WERI-Rb-1 (cell line): ENCODE results near the gene KIFC3.
A peak's percentile ranks its signal among the peaks of the same experiment; 100 is the strongest.
"Not testable (repeated sequence)": the region's sequence is repeated elsewhere in the genome, so short reads cannot be mapped to it uniquely, and the experiment has no call there.

Experiments used
- DNase-seq: peaks from one replicate; pipeline ENCODE4 v3.0.0-alpha.2; 2020
- H3K27ac ChIP-seq: fragments of 250-450 bp; sonication (Bioruptor Pico); 2 replicates; pipeline ENCODE4 v1.5.1; 2020; ENCODE audit warnings: mild to moderate bottlenecking, moderate library complexity
- H3K27me3 ChIP-seq: fragments of 250-450 bp; sonication (Bioruptor Pico); 2 replicates; pipeline ENCODE4 v1.5.1; 2021; ENCODE audit warnings: mild to moderate bottlenecking, low read depth, moderate library complexity; ENCODE audit not compliant: insufficient read depth, severe bottlenecking
- H3K36me3 ChIP-seq: fragments of 250-450 bp; sonication (Bioruptor Pico); 2 replicates; pipeline ENCODE4 v1.5.1; 2020; ENCODE audit warnings: mild to moderate bottlenecking, moderate library complexity
- H3K4me3 ChIP-seq: 2 replicates; pipeline ENCODE4 v1.5.1; 2011; ENCODE audit warnings: low read depth, mild to moderate bottlenecking, control low read depth, low read length
- H3K9me3 ChIP-seq: fragments of 250-450 bp; sonication (Bioruptor Pico); 2 replicates; pipeline ENCODE4 v1.5.1; 2021; ENCODE audit warnings: mild to moderate bottlenecking, moderate library complexity; ENCODE audit not compliant: severe bottlenecking
- CTCF ChIP-seq: IDR thresholded peaks from 2 replicates; pipeline ENCODE4 v1.5.1; 2011; ENCODE audit warnings: low read depth, mild to moderate bottlenecking, control low read depth, inconsistent platforms, low read length

Gene KIFC3

GRCh38 chr16:57713596-57713995 lies 88.7 kb downstream of the KIFC3 start:
- no peaks in the 10 kb centered on the region for H3K9me3 ChIP-seq
- H3K27ac ChIP-seq, result no peak overlapping the region
- no peak for DNase-seq
- H3K27me3 ChIP-seq, result no peaks in the 10 kb centered on the region
- H3K4me3 ChIP-seq, result no peak overlapping the region
- TF ChIP-seq CTCF, result no peak
- H3K36me3 ChIP-seq, result no peaks in the 10 kb centered on the region

GRCh38 chr16:57712569-57712968 lies 89.7 kb downstream of the KIFC3 start:
- H3K9me3 ChIP-seq, H3K4me3 ChIP-seq, H3K27ac ChIP-seq, H3K36me3 ChIP-seq, H3K27me3 ChIP-seq: not testable (repeated sequence)
- peak; percentile 42 for DNase-seq

GRCh38 chr16:57711993-57712392 lies 90.3 kb downstream of the KIFC3 start:
- H3K27me3 ChIP-seq, result no peaks in the 10 kb centered on the region
- no peak overlapping the region for H3K27ac ChIP-seq
- H3K4me3 ChIP-seq, result no peak overlapping the region
- no peaks in the 10 kb centered on the region for H3K36me3 ChIP-seq
- H3K9me3 ChIP-seq, result no peaks in the 10 kb centered on the region
- DNase-seq, result no peak
- no peak for TF ChIP-seq CTCF

GRCh38 chr16:57711346-57711745 lies 90.9 kb downstream of the KIFC3 start:
- no peaks in the 10 kb centered on the region for H3K9me3 ChIP-seq
- no peaks in the 10 kb centered on the region for H3K36me3 ChIP-seq
- H3K27ac ChIP-seq, result peak overlapping the region; percentile 6; the same call in 1 of the 2 replicates
- no peak overlapping the region for H3K4me3 ChIP-seq
- DNase-seq, result no peak
- no peak for TF ChIP-seq CTCF
- H3K27me3 ChIP-seq, result no peaks in the 10 kb centered on the region

GRCh38 chr16:57709663-57710062 lies 92.6 kb downstream of the KIFC3 start:
- Histone ChIP-seq H3K27me3 (no peaks in the 10 kb centered on the region), H3K27ac (no peak overlapping the region), H3K36me3 (no peaks in the 10 kb centered on the region), H3K9me3 (no peaks in the 10 kb centered on the region), H3K4me3 (no peak overlapping the region)
- no peak for DNase-seq
- TF ChIP-seq CTCF, result no peak
